Stimulated activated CD4-positive, alpha-beta T cell treated with anti-CD3 and anti-CD28 coated beads, Interleukin-1b, Interleukin-23, amount 100 ng/mL, for 4 hours (primary cell): Measurements from ENCODE around the gene ERVFRD-1.
A peak's percentile ranks its signal among the peaks of the same experiment; 100 is the strongest.
"Not testable (repeated sequence)": the region's sequence is repeated elsewhere in the genome, so short reads cannot be mapped to it uniquely, and the experiment has no call there.

Experiments used
- DNase-seq, 2 donors: peaks; one replicate each; pipeline ENCODE4 v3.0.0-alpha.2; 2020; ENCODE audit warnings: low read depth in 2 of 2

Gene ERVFRD-1

GRCh38 chr6:11129908-11130565 lies 18.5 kb upstream of the ERVFRD-1 start:
- DNase-seq, result no peak

- DNase-seq, result no peak
Measured at GRCh38 chr6:11128608-11129007, 17.1 kb upstream of the ERVFRD-1 start.

GRCh38 chr6:11126876-11127275 lies 15.4 kb upstream of the ERVFRD-1 start:
- DNase-seq, result no peak

- DNase-seq, result no peak
Measured at GRCh38 chr6:11123978-11124377, 12.5 kb upstream of the ERVFRD-1 start.

- DNase-seq, result no peak
Measured at GRCh38 chr6:11122380-11122779, 10.9 kb upstream of the ERVFRD-1 start.

- DNase-seq, result no peak
Measured at GRCh38 chr6:11121851-11122250, 10.3 kb upstream of the ERVFRD-1 start.

- no peak for DNase-seq
Measured at GRCh38 chr6:11120271-11121005, 8.9 kb upstream of the ERVFRD-1 start.

- not testable (repeated sequence) for DNase-seq
Measured at GRCh38 chr6:11115808-11116536, 4.4 kb upstream of the ERVFRD-1 start.

GRCh38 chr6:11113038-11113437 lies 1.5 kb upstream of the ERVFRD-1 start:
- DNase-seq, result no peak

- no peak for DNase-seq
Measured at GRCh38 chr6:11111769-11112437, 378 bp upstream of the ERVFRD-1 start.

- DNase-seq, result no peak
Measured at GRCh38 chr6:11108726-11109125, 2.8 kb downstream of the ERVFRD-1 start.

- no peak for DNase-seq
Measured at GRCh38 chr6:11103065-11103464, 8.5 kb downstream of the ERVFRD-1 start.

GRCh38 chr6:11101417-11101816 lies 10.1 kb downstream of the ERVFRD-1 start:
- no peak for DNase-seq

- no peak for DNase-seq
Measured at GRCh38 chr6:11098004-11098403, 13.5 kb downstream of the ERVFRD-1 start.

- DNase-seq, result no peak
Measured at GRCh38 chr6:11097476-11097875, 14.0 kb downstream of the ERVFRD-1 start.

GRCh38 chr6:11096109-11096508 lies 15.4 kb downstream of the ERVFRD-1 start:
- DNase-seq, result no peak

GRCh38 chr6:11094941-11095340 lies 16.6 kb downstream of the ERVFRD-1 start:
- DNase-seq, result no peak

GRCh38 chr6:11094411-11094851 lies 17.1 kb downstream of the ERVFRD-1 start:
- DNase-seq, result peak in 1 of 2 donors; percentile 21

GRCh38 chr6:11093626-11094410 lies 17.7 kb downstream of the ERVFRD-1 start, which contains the start of gene SMIM13:
Gene SMIM13 (plus strand): TSS chr6:11093834. CDS start chr6:11094314, 480 bp downstream.
- peak; percentile 90 for DNase-seq

GRCh38 chr6:11093376-11093625 lies 18.2 kb downstream of the ERVFRD-1 start:
- no peak for DNase-seq

- DNase-seq, result no peak
Measured at GRCh38 chr6:11092668-11093375, 18.7 kb downstream of the ERVFRD-1 start.
